Bronchial epithelial cell (primary cell): ENCODE results near the gene ZC3H11A. TPM values are rescaled to one million over a fixed set of nuclear protein-coding genes. Genes with fewer than 3 reads are reported as not detected.
"Not testable (repeated sequence)": the region's sequence is repeated elsewhere in the genome, so short reads cannot be mapped to it uniquely, and the experiment has no call there.

ENCODE experiments used
- DNase-seq: peaks from one replicate; pipeline ENCODE4 v3.0.0-alpha.2; 2010; ENCODE audit warnings: low read depth
- FAIRE-seq: peaks from 2 replicates; lab custom pipeline; 2011; peaks lifted over from hg19 to GRCh38; lab: Jason Lieb, UNC
- H3K27me3 ChIP-seq: 2 replicates; pipeline ENCODE4 v1.5.1; 2011; ENCODE audit warnings: low read length; ENCODE audit not compliant: control insufficient read depth, insufficient read depth
- H3K36me3 ChIP-seq: 2 replicates; pipeline ENCODE4 v1.5.1; 2011; ENCODE audit warnings: low read length; ENCODE audit not compliant: control insufficient read depth, insufficient read depth
- H3K4me3 ChIP-seq: 2 replicates; pipeline ENCODE4 v1.5.1; 2011; ENCODE audit warnings: mild to moderate bottlenecking, low read depth, low read length, control low read depth
- total RNA-seq: library from RNA; depleted of rRNA; stranded (reverse); fragments of >200 nt; gene quantifications from 2 replicates; pipeline ENCODE4 v1.2.1, GENCODE V29; 2014
- TF ChIP-seq, protein P1 (sequence below): IDR thresholded peaks from 2 replicates; pipeline ENCODE4 v1.5.1; 2011; ENCODE audit warnings: mild to moderate bottlenecking, moderate library complexity, low read length, control low read depth, inconsistent platforms; ENCODE audit not compliant: insufficient read depth, severe bottlenecking

The ZC3H11A gene
- total RNA-seq: 58.2 and 78.0 TPM in 2 replicates

- Histone ChIP-seq H3K27me3 (no peaks in the 10 kb centered on the region), H3K4me3 (peak within 1 kb of the TSS; percentile 75), H3K36me3 (peaks cover 6% of the 10 kb centered on the region)
- DNase-seq: peak; percentile 96
- TF ChIP-seq, protein P1, sequence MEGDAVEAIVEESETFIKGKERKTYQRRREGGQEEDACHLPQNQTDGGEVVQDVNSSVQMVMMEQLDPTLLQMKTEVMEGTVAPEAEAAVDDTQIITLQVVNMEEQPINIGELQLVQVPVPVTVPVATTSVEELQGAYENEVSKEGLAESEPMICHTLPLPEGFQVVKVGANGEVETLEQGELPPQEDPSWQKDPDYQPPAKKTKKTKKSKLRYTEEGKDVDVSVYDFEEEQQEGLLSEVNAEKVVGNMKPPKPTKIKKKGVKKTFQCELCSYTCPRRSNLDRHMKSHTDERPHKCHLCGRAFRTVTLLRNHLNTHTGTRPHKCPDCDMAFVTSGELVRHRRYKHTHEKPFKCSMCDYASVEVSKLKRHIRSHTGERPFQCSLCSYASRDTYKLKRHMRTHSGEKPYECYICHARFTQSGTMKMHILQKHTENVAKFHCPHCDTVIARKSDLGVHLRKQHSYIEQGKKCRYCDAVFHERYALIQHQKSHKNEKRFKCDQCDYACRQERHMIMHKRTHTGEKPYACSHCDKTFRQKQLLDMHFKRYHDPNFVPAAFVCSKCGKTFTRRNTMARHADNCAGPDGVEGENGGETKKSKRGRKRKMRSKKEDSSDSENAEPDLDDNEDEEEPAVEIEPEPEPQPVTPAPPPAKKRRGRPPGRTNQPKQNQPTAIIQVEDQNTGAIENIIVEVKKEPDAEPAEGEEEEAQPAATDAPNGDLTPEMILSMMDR: no peak
- peak; percentile 7 for FAIRE-seq
These were observed at the start of gene ZC3H11A, which contains the start of gene ZBED6 for GRCh38 chr1:203795441-203796235. TSS of gene ZC3H11A (plus strand) at chr1:203795623. CDS start at chr1:203817071, 21,448 bp downstream. TSS of gene ZBED6 (plus strand) at chr1:203795623. CDS start at chr1:203797523, 1,900 bp downstream.

GRCh38 chr1:203746281-203746680 is 49.1 kb upstream of the ZC3H11A start:
- H3K27me3 ChIP-seq: no peaks in the 10 kb centered on the region
- no peak overlapping the region for H3K4me3 ChIP-seq
- DNase-seq: no peak
- FAIRE-seq: no peak
- TF ChIP-seq, protein P1: no peak
- no peaks in the 10 kb centered on the region for H3K36me3 ChIP-seq

GRCh38 chr1:203751051-203751450 is 44.4 kb upstream of the ZC3H11A start:
- Histone ChIP-seq H3K36me3 (no peaks in the 10 kb centered on the region), H3K4me3 (no peak overlapping the region), H3K27me3 (no peaks in the 10 kb centered on the region)
- FAIRE-seq (no peak), DNase-seq (peak; percentile 99)
- TF ChIP-seq, protein P1: peak; percentile 17

- peak; percentile 49 for DNase-seq
- not testable (repeated sequence) for FAIRE-seq, H3K27me3 ChIP-seq, H3K4me3 ChIP-seq, H3K36me3 ChIP-seq
These were observed 43.6 kb upstream of the ZC3H11A start for GRCh38 chr1:203751618-203752361.

GRCh38 chr1:203754455-203754864 is 41.0 kb upstream of the ZC3H11A start:
- no peaks in the 10 kb centered on the region for H3K36me3 ChIP-seq
- DNase-seq: peak; percentile 64

More at GRCh38 chr1:203754455-203754864, 41.0 kb upstream of the ZC3H11A start:
- FAIRE-seq: no peak
- Histone ChIP-seq H3K4me3 (no peak overlapping the region), H3K27me3 (no peaks in the 10 kb centered on the region)
- TF ChIP-seq, protein P1: no peak
